Ishikawa (cell line): ENCODE measurements around the gene SYNPR.

Source experiments
- CEBPB ChIP-seq: IDR thresholded peaks from 2 replicates; pipeline ENCODE4 v1.6.1; 2012
- CREB1 ChIP-seq: IDR thresholded peaks from 2 replicates; pipeline ENCODE4 v1.6.1; 2012; ENCODE audit warnings: low read depth
- EGR1 ChIP-seq: IDR thresholded peaks from 2 replicates; pipeline ENCODE4 v1.6.1; 2012
- EP300 ChIP-seq: IDR thresholded peaks from 2 replicates; pipeline ENCODE4 v1.6.1; 2012; ENCODE audit warnings: borderline replicate concordance
- FOXM1 ChIP-seq: IDR thresholded peaks from 2 replicates; pipeline ENCODE4 v1.6.1; 2012; ENCODE audit warnings: low read depth, borderline replicate concordance
- NFIC ChIP-seq: IDR thresholded peaks from 2 replicates; pipeline ENCODE4 v1.6.1; 2012
- RAD21 ChIP-seq: IDR thresholded peaks from 2 replicates; pipeline ENCODE4 v1.6.1; 2012; ENCODE audit warnings: low read depth
- REST ChIP-seq: IDR thresholded peaks from 2 replicates; pipeline ENCODE4 v1.6.1; 2012; ENCODE audit warnings: low read depth, mild to moderate bottlenecking
- TAF1 ChIP-seq: IDR thresholded peaks from 2 replicates; pipeline ENCODE4 v1.6.1; 2012; ENCODE audit warnings: low read depth, mild to moderate bottlenecking
- TCF12 ChIP-seq: IDR thresholded peaks from 2 replicates; pipeline ENCODE4 v1.6.1; 2012; ENCODE audit warnings: low read depth
- TEAD4 ChIP-seq: IDR thresholded peaks from 2 replicates; pipeline ENCODE4 v1.6.1; 2012
- YY1 ChIP-seq: IDR thresholded peaks from 2 replicates; pipeline ENCODE4 v1.6.1; 2012; ENCODE audit warnings: low read depth
- ZBTB7A ChIP-seq: IDR thresholded peaks from 2 replicates; pipeline ENCODE4 v1.6.1; 2012; ENCODE audit warnings: low read depth
- TF ChIP-seq, protein P1 (sequence below): IDR thresholded peaks from 2 replicates; pipeline ENCODE4 v1.6.1; 2012
- TF ChIP-seq, protein P2 (sequence below): IDR thresholded peaks from 2 replicates; pipeline ENCODE4 v1.6.1; 2012

SYNPR gene

GRCh38 chr3:63513791-63514190, 235.7 kb downstream of the SYNPR start:
- no peak for TF ChIP-seq YY1
- no peak for TF ChIP-seq NFIC
- no peak for TF ChIP-seq TEAD4
- TF ChIP-seq EP300, result no peak
- no peak for TF ChIP-seq REST
- no peak for TF ChIP-seq FOXM1
- TF ChIP-seq, protein P1, sequence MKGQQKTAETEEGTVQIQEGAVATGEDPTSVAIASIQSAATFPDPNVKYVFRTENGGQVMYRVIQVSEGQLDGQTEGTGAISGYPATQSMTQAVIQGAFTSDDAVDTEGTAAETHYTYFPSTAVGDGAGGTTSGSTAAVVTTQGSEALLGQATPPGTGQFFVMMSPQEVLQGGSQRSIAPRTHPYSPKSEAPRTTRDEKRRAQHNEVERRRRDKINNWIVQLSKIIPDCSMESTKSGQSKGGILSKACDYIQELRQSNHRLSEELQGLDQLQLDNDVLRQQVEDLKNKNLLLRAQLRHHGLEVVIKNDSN, result no peak
- no peak for TF ChIP-seq EGR1

DNA sequence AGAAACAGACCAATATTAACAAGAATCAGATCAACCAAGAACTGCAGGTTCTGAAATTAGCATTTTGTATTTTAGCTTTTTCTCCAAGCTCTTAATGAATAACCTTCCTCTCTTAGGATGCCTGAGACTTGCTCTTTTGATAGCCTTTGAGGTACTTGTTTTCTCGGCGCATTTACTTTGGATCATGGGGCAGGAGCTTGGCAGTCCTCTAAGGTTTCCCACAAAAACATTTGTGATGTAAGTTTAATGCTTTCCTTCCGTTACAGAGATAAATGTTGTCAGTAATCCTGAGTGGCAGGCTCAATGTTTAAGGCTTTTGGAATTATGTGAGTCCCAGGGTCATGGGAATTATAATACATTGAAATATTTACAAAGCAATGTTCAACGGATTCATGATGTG, 236.6 kb downstream of the SYNPR start:
- TF ChIP-seq NFIC (no peak), FOXM1 (no peak), TAF1 (no peak), TEAD4 (no peak), CEBPB (no peak), YY1 (no peak), EP300 (no peak), CREB1 (no peak), ZBTB7A (no peak), TCF12 (no peak), RAD21 (no peak), EGR1 (no peak), REST (no peak)
- TF ChIP-seq, protein P2, sequence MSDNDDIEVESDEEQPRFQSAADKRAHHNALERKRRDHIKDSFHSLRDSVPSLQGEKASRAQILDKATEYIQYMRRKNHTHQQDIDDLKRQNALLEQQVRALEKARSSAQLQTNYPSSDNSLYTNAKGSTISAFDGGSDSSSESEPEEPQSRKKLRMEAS, result no peak
- TF ChIP-seq, protein P1, result no peak

GRCh38 chr3:63519426-63519825, 241.3 kb downstream of the SYNPR start:
- TF ChIP-seq YY1 (no peak), CEBPB (no peak), FOXM1 (no peak), REST (no peak), RAD21 (no peak), EGR1 (no peak), CREB1 (no peak), TCF12 (no peak), NFIC (no peak), TEAD4 (no peak), EP300 (no peak), ZBTB7A (no peak), TAF1 (no peak)
- TF ChIP-seq, protein P1, result no peak
- TF ChIP-seq, protein P2, result no peak

DNA sequence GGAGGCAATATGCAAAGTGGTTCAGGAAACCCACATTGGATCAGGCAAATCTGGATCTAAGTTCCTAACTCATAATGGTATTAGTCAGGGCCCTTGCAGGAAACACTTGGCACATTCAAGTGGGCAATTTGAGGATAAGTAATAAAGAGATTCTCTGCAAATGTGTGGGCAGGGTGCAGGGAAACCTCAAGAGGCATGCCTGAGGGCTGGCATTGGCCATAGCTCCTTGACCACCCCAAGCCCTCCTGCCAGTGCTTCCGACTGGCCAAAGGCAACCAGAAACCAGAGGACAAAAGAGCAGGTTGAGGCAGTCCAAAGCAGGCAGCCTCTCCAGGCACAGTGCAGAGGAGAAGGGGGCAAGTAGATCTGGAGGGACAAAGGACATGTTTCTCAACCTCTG, 243.5 kb downstream of the SYNPR start:
- no peak for TF ChIP-seq TEAD4
- no peak for TF ChIP-seq REST
- no peak for TF ChIP-seq RAD21
- no peak for TF ChIP-seq ZBTB7A
